HG03060 (cell line): ENCODE data around the gene ZNF318.
"Not testable (repeated sequence)": the region's sequence is repeated elsewhere in the genome, so short reads cannot be mapped to it uniquely, and the experiment has no call there.

Experiments
- ATAC-seq: cut with Tn5 transposase; IDR thresholded peaks from one replicate; pipeline ENCODE4 v1.9.1; 2021; ENCODE audit warnings: low read depth, moderate number of reproducible peaks; ENCODE audit not compliant: unreplicated experiment

ZNF318 gene

GRCh38 chr6:43304361-43304760 is 65.1 kb downstream of the ZNF318 start:
- no peak for ATAC-seq

GRCh38 chr6:43303751-43304331 is 65.6 kb downstream of the ZNF318 start:
- ATAC-seq, result no peak

DNA sequence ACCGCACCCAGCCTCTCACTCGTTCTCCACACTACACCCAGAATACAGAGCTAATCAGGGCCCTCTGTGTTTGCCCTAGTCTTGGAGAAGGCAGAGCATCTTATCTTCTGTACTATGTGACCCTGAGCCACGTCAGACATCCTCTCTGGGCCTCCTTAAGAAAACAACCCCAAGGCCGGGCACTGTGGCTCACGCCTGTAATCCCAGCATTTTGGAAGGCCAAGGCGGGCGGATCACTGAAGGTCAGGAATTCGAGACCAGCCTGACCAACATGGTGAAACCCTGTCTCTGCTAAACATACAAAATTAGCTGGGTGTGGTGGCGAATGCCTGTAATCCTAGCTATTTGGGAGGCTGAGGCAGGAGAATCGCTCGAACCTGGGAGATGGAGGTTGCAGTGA is 66.4 kb downstream of the ZNF318 start:
- not testable (repeated sequence) for ATAC-seq

DNA sequence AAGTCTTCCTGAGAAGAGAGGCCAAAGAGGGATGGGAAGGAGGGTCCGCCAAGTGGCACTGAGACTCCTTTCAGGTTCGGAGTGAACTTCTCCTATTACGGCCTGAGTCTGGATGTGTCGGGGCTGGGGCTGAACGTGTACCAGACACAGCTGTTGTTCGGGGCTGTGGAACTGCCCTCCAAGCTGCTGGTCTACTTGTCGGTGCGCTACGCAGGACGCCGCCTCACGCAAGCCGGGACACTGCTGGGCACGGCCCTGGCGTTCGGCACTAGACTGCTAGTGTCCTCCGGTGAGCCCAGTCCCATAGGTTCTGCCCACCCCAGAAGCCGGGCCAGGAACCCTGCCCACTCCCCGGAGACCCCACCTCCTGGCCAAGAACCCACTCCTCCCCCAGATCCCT is 67.3 kb downstream of the ZNF318 start:
- no peak for ATAC-seq

DNA sequence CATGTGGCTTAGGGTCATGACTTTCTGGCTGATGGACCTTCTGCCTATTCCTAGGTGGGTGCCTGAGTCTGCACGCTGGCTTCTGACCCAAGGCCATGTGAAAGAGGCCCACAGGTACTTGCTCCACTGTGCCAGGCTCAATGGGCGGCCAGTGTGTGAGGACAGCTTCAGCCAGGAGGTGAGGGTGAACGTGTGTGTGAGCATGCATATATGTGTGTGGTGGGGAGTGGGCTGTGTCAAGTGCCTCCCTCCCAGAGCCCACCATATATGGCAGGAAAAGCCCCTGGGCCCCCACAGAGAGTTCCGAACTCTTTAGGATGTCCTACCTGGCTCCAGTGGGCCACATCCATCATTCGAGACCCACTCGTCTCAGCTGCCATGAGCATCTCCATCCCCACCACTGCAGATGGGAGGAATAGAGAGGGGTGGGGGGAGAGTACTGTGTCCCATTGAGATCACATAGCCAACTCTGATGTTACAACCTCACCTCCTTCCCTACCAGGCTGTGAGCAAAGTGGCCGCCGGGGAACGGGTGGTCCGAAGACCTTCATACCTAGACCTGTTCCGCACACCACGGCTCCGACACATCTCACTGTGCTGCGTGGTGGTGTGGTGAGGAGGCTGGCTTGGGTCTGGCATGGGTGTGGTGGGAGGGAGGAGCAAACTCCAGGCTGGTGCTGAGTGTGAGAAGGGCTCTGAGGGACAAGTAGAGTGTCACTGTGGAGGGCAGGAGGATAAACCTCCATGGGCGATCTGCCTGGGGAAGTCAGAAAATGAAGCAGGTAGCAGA is 68.2 kb downstream of the ZNF318 start:
- ATAC-seq, result no peak

GRCh38 chr6:43299338-43300293 is 69.8 kb downstream of the ZNF318 start:
- no peak for ATAC-seq

DNA sequence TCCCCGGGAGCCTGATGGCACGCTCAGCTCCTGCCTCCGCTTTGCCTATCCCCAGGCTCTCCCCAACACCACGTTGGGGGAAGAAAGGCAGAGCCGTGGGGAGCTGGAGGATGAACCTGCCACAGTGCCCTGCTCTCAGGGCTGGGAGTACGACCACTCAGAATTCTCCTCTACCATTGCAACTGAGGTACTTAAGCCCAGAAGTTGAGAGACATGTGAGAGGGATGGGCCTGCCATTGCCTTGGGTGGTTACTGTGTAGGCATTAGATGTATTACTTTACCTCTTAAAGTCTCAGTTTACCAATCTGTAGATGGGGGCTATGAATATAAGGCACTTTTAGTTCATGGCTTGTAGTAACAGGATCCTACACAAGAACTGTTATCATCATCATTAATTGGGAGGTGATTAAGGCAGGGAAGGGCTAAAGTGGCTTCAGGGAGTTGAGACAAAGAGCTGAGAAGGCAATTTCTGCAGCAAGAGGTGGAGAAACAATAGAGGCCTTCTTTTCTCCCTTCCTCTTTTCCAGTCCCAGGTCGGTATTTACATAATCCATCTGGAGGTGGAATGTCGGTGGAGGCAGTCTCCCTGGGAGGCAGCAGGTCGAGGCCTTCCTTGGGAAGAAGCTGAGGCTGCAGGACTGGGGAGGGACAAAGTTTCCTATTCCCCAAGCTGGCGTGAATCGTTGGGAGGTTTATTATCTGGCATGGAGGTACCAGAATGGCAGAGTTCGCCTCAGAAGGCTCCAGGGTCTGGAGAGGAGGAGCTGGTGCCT is 70.7 kb downstream of the ZNF318 start:
- no peak for ATAC-seq

GRCh38 chr6:43297644-43298564 is 71.5 kb downstream of the ZNF318 start, which contains the start of gene SLC22A7:
Gene SLC22A7, plus strand, starts transcription at chr6:43298260. Its CDS starts 99 bp downstream, at chr6:43298359.
- ATAC-seq, result no peak

- ATAC-seq, result no peak
These were observed 72.5 kb downstream of the ZNF318 start for GRCh38 chr6:43296780-43297497.

- ATAC-seq, result no peak
These were observed 74.0 kb downstream of the ZNF318 start for GRCh38 chr6:43295456-43295855.

DNA sequence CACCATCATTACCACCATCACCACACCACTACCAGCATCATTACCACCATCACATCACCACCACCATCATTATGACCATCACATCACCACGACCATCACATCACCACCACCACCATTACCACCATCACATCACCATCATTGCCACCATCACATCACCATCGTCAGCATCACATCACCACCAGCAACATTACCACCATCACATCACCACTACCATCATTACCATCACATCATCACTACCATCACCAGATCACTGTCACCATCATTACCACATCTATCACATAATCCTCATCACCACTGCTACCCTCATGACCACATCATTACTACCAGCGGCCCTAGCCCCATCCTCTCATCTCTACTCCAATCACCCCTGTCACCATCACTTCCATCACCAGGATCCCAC is 74.9 kb downstream of the ZNF318 start:
- no peak for ATAC-seq

DNA sequence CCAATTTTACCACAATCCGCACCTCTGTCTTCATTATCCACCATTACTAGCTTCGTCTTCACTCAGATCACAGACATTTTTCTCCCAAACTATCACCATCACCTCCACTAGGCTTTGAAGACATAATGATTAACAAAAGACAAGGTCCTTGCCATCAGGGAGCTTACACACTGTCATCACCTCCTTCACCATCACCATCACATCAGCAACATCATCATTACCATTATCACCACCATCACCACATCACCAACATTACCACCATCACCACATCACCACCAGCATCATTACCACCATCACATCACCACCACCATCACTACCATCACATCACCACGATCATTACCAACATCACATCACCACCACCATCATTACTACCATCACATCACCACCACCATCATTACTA is 75.7 kb downstream of the ZNF318 start:
- no peak for ATAC-seq

DNA sequence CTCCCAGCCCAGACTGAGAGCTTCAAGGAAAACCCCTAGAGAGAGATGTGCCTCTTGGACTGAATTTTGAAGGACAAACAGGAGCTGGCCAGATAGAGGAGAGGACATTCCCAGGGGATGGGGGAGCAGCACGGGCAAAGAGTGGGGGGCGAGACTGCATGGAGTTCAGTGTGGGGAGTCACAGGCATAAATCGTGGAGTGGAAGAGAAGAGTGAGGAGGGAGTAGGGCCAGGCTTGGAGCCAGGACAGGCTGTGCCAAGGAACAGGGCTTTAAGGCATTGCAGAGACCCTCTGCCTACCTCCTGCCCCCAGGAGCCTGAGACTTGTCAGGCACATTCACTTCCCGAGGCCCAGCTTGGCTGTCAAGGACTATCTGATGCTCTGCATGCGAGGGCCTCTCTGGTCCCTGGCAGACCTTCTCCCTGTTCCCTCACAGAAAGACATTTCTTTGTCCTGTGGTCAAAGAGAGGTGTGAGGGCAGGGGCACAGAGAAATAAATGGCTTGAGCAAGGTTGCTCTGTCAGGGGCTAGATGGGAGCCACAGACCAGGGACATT is 76.6 kb downstream of the ZNF318 start:
- ATAC-seq, result no peak

- no peak for ATAC-seq
These were observed 77.1 kb downstream of the ZNF318 start for GRCh38 chr6:43292341-43292740.

DNA sequence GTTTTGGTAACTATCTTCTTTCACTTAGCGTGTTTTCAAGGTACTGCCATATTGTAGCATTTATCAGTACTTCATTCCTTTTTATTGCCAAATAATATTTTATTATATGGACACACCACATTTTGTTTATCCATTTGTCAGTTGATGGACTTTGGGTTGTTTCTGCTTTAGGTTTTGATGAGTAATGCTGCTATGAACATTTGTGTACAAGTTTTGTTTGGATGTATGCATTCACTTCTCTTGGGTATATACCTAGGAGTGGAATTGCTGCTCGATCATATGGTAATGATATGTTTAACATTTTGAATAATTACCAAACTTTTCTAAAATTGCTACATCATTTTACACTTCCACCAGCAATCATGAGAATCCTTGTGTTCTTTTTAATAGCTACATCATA is 77.7 kb downstream of the ZNF318 start:
- ATAC-seq, result no peak

DNA sequence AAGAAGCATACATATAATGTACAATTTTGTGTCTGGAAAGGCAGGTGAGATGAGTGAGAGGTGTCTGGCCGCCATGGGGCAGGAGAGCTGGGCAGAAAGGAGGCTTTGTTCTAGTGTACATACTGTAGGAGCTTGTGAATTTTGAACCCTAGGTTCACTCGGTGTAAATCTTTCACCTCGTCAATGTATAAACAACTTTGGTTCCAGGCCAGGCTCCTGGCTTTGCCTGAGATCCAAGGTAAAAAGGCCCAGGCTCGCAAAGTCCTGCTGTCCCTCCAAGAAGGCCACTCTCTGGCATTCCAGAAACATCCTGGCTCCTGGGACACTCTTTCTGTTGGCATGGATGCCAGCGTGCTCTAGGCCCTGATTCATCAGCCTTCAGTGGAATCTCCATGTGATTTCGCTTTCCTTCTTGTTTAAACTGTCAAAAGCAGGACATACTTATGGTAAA is 78.5 kb downstream of the ZNF318 start:
- no peak for ATAC-seq

DNA sequence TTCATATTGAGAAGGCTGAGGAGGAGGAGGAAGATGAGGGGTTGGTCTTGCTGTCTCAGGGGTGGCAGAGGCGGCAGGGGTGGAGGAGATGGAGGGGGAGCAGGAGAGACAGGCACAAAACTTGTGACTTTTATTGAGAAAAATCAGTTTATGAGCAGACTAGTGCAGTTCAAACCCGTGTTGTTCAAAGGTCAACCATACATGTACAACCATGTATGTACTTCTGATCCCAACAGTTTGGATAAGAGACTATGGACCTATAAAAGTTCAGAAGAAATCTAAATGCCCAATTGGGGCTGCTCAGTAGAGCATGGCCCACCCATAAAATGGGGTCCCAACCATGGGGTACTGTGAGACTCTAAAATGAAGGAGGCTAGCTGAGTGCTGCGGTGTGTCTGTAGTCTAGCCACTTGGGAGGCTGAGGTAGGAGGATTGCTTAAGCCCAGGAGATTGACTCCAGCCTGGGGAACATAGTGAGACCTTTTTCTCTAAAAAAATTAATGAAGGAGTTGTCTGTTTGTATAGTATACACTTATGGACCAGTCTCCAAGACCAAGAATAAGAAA is 79.0 kb downstream of the ZNF318 start:
- no peak for ATAC-seq
